Jurkat, Clone E6-1 (cell line): ENCODE data around the gene C15orf61.

Source experiments
- DNase-seq: peaks from one replicate; pipeline ENCODE4 v3.0.0-alpha.2; 2011; ENCODE audit warnings: low read depth, low spot score
- H3K4me3 ChIP-seq: 2 replicates; pipeline ENCODE4 v1.5.1; 2011; ENCODE audit warnings: mild to moderate bottlenecking, low read length, control low read depth, moderate library complexity

C15orf61 gene

DNA sequence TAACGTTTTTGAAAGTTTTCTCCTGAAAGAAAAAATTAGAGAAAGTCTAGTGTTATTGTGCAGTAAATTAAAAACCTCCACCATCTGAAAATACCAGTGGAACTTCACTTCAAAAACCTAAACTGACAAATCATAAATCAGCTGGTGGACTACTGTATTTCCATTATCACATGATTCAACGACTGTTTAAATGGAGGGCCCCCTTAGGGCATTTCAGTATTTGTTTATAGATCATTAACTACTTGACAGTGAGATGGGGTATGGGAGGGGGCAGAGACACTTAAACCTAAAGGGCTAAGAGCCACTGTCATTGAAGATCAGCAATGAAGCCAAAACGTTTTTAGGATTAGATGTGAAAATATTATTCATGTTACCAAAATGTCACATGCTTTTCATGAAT is 8.8 kb upstream of the C15orf61 start:
- DNase-seq = no peak
- H3K4me3 ChIP-seq = no peak overlapping the region

DNA sequence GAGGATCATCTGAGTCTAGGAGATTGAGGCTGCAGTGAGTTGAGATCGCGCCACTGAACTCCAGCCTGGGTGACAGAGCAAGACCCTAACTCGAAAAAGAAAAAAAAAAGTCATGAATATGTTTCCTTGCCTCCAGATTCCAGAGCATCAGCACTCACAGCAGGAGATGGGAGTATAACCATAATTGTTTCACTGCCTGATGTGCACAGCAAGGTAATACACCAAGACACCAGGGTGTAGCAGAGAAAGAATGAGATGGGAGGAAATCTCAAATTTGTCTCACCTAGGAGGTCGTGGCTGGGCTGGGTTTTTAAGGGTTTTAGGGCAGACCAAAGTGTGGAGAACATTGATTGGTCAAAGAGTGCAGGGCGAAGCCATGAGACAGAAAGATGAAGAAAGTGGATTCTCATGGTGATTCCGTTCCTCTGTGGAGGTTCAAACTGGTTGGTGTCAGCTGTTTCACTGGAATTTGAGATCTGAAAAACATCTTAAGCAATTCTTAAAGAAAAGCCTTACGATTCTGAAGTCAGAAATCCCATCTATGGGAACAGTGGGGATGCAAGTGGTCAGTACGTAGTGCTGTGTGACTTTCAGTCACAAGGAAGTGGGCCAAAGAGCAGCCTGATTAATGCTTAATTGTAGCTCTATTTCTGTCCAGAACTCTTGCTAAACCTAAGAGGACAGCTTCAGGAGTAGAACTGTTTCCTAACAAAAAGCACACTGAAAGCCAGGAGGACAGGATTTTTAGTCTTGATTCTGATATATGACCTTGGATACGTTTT is 7.8 kb upstream of the C15orf61 start:
- no peak overlapping the region for H3K4me3 ChIP-seq
- DNase-seq = no peak

DNA sequence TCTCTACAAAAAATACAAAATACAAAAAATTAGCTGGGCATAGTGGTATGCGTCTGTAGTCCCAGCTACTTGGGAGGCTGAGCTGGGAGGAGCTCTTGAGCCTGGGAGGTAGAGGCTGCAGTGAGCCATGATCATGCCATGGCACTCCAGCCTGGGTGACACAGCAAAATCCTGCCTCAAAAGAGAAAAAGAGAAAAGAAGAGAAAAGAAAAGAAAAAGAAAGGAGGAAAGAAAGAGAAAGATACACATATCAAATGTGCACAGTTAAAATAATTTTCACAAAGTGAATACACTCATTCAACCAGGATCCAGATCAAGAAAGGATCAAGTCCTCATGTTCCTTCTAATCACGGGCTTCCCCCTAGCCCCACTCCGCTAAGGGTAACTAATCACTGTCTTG is 5.8 kb upstream of the C15orf61 start:
- DNase-seq = no peak
- H3K4me3 ChIP-seq = no peak overlapping the region

DNA sequence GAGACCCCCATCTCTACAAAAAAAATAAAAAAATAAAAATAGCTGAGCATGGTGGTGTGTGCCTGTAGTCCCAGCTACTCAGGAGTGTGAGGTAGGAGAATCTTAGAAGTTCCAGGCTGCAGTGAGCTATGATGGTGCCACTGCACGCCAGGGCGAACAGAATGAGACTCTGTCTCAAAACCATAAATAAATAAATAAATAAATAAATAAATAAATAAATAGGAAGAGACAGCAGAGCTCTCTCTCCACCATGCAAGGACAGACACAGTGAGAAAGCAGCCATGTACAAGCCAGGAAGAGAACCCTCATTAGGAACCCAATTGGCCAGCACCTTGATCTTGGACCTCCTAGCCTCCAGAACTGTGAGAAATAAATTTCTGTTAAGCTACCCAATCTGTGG is 5.4 kb upstream of the C15orf61 start:
- no peak for DNase-seq
- no peak overlapping the region for H3K4me3 ChIP-seq

DNA sequence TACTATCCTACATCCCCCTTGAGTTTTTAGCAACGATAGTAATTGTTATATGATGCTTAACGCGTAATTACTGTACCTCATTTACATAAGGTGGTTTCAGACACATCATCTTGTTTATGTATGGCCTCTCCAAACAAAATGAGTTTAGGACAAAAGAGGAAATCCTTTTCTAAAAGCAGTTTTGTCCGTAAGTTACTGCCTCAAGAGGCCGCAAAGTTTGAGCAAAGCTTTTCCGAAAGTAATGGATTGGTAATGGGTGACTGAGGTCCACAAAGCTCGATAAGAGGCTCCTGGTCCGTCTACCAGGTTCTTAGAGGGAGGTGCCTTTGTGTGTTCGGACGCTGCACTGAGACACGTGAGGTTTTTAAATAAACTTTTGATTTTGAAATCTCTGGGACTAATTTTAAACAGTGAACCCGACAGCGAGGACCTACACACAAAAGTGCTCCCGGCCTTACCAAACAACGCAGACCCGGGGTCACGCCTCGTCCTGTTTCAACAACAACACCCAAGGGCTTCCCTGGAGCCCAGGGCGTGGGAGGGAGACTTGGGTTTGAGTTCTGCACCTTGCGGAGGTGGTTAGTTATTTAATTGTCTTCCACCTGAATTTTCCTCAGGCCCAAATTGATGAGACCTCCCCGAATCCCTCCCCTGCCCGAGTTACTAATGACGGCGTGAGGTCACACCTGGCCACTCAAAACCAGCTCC is 456 bp upstream of the C15orf61 start:
- no peak for DNase-seq
- H3K4me3 ChIP-seq = peak overlapping the region; percentile 89

DNA sequence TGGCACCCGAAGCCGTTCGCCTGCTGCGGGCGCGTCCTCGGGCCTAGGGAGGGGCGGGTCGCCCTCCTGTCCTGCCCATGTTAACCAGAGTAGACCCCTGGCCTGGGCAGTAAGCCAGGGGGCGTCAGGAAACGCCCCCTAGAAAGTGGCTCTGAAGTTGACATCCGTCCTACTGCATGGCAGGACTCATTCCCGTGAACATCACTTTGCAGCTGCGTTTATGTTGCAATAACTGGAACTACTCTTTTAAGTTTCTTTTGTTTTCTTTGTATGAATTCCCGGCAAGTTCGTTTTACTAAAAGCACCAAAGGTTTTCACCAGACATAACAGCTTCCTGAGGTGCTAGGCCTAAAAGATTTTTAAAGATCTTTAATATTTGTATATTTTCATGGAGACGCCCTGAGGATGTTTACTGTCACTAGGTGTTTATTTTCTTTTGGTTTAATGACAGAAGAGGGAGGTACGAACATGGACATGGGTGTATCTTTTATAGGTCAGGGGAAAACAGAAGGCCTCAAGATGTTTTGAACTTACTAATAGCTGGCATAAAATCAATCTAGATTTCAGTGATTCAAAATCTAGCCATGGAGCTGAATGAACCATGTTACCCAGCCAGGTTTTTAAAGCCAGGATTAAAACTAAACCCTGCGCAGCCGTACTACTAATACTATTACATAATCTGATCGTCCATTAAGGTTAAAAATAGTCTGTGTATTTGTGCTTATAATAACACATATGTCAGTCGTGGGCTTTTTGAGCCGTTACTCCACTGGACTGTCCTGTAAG is 1.0 kb downstream of the C15orf61 start:
- H3K4me3 ChIP-seq = peak overlapping the region; percentile 89

DNA sequence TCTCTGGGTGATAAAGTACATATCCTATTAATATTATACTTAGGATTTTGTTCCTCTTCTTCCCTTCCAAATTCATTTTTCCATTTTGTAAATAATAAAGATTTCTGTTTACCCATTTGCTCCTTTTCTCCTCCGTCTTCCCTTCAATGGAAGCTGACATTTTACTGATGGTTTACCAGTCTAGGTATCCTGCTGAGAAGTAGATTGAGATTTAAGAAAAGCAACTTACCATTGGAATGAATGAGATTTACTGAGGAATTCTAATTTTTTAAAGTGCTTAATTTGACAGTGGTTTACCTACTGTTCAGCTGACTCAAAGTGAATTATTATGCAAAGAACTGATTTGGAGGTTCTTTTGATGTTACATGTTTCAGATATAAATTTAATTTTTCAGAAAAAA is 2.4 kb downstream of the C15orf61 start:
- no peak overlapping the region for H3K4me3 ChIP-seq
- no peak for DNase-seq

More for the DNA sequence above, 1.0 kb downstream of the C15orf61 start:
- DNase-seq = no peak

DNA sequence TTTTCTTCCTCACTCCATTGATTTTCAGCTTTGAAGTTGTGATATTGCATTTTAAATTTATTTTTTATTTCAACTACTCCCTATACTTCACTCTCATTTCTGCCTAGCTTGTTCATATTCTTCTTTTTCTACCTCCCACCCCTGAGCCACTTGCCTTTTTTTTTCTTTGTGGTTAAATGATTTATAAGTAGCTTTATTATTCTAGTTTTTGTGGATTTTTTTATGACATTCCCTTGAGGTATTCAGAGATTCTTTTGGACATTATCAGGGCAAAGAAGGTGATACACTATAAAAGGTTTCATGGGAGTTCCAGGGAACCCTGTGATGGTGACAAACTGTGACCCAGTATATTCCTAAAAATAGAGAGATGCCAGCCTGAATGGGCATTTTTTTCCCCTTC is 3.3 kb downstream of the C15orf61 start:
- no peak overlapping the region for H3K4me3 ChIP-seq
- DNase-seq = no peak

DNA sequence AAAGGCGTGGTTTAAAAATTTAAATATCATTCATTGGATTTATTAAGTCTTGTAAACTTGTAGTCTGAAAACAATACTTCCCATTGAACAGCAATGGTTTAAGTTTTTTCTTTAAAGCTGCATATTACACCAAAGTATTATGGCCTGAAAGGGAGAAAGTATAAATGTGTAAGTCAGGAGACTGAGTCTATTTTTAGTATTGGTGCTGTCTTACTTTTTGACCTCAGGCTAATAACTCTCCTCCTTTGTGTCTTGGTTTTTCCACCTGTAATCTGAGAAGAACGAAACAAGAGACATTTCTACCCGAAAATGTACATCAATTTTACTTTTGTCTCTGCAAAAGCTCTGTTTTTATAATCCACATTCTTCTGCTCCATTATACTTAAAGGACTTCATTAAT is 7.6 kb downstream of the C15orf61 start:
- no peak for DNase-seq
- no peak overlapping the region for H3K4me3 ChIP-seq

DNA sequence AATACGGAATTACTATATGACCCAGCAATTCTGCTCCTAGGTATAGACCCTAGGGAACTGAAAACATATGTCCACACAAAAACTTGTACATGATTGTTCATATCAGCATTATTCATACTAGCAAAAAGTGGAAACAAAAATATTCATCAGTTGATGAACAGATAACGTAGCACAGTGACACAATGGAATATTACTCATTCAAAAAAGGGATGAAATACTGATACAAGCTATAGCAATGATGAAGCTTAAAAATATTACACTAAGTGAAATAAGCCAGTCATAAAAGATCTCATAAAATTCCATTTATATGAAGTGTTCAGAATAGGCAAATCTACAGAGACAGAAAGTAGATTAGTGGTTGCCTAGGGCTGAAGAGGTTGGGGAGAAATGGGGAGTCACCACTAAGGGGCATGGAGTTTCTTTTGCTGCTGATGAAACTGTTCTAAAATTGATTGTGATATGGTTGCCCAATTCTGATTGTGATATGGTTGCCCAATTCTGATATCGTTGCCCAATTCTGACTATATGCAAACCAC is 10.5 kb downstream of the C15orf61 start:
- H3K4me3 ChIP-seq = no peak overlapping the region
- DNase-seq = no peak

DNA sequence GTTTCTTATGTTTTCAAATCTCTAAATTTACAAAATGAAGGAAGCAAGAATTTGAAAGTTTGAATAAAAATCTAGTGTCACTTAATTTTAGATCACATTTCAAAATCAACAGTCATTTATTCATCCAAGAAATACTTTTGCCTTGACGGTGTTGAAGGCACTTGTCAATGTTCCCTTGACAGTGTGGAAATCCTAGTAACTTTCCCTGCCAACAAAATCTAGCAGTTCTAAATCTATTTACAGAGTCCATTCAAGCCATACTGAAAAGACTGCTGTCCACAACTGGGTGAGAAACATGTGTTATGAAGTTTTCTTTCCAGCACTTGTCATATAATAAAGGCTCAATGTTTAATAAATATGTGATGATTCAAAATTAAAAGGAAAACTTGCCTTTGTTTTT is 12.9 kb downstream of the C15orf61 start:
- no peak overlapping the region for H3K4me3 ChIP-seq
- DNase-seq = no peak

DNA sequence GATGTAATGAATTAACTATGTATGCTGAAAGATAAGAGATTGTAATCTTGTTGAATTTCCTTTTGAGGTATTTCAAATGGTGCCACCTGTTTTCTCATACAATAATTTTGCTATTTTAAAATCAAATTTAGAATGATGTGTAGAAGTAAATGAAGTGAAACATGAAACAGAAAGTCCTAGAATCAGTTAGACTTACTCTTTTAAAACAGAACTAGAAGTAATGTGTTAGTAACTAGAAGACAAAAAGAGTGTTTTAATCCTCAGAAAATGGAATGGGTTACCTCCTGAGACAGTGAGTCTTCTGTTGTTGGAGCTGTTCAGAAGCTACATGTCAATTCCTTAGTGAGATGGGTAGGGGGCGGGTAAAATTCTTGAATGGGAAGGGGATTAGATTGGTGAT is 13.4 kb downstream of the C15orf61 start:
- DNase-seq = no peak
- no peak overlapping the region for H3K4me3 ChIP-seq

DNA sequence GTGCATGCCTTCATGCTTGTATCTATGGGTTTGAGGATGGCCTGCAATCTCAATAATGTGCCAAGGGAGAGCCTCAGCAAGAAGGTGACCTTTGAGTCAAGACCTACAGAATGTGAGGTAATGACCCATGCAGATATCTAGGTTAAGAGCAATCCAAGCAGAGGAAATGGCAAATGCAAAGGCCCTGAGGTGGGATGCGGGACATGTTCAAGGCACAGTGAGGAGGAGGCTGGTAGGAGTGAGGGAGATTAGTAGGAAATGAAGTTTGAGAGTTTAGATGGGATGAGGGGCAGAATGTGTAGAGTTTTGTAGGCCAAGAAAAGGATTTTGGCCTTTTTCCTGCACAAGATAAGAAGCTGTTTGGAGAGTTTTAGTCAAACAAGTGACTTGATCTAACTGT is 16.8 kb downstream of the C15orf61 start:
- no peak overlapping the region for H3K4me3 ChIP-seq
- no peak for DNase-seq

DNA sequence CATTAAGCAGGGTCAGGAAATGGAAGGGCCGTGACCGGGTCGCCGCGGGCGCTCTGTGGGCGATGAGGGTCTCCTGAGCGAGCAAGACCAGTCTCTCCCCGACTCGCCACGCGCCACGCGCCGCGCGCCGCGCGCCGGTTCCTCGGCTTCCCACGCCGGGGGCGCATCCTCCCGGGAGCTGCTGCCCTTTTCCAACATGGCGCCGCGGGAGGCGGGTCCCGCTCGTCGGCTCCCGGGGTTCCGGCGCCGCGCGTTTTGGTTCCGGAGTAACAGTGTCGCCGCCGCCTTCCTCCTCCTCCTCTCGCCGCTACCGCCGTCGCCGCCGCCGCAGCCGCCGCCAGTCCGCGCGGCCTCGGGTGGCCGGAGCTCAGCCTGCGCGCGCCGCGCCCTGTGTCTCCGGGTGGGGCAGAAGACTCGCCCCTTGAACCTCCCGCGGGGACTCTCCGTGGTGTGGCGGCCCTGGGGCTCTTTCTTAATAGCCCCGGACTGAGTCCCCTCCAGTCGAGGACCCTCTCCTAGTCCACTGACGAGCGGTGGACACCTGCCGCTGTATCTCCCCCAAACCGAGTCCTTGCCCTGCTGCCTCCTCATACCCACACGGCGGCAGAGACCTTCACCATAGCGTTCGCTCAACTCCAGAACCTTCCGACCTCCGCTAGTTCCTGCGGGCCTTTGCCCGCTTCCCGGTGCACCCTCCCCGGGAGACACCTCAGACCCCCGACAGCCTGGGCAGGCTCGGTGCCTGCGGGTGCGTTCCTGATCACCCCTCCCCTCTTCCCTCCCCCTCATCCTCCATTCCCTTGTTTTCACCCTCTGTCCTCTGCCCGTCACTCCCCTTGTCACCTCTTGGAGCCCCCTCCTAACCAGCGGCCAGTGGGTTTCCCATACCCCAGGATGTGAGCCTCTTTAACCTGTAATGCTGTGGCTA is 21.8 kb downstream of the C15orf61 start, which contains the start of gene MAP2K5:
TSS of gene MAP2K5 (plus strand) at position 284 of the 928 bp plus-strand sequence. CDS start at position 917, 633 bp downstream.
- peak within 1 kb of the TSS; percentile 77 for H3K4me3 ChIP-seq
- DNase-seq = peak; percentile 67

DNA sequence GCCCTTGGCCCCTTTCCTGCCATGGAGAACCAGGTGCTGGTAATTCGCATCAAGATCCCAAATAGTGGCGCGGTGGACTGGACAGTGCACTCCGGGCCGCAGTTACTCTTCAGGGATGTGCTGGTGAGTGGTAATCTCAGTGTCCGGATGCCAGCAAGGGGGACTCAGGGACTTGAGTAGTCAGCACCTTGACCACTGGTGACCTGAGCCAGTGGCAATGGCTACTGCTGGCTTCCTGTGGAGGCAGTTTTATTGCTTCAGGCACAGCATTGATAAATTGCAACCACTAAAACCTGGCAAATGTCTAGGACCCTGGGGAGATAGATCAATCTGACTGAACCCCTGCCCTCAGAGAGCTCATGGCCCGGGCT is 22.4 kb downstream of the C15orf61 start:
- peak overlapping the region; percentile 77 for H3K4me3 ChIP-seq
- DNase-seq = no peak

DNA sequence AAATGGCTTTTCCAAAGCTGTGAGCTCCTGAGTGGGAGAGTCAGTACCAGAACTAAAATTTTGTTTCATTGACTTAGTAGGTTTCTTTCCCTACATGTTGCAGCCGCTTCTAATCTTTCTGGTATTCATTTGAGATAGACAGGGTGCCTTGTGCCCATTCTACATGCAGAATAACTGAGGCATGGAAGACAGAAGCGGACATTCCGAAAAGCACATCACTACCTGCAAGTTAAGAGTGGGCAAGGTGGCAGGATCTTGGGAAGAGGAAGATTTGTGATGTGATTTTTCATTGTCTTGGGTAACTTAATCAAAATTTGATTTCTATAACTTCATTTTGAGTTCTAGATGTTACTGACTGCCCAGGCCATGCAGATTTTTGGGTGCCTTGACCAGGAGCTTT is 23.5 kb downstream of the C15orf61 start:
- no peak overlapping the region for H3K4me3 ChIP-seq
- no peak for DNase-seq

DNA sequence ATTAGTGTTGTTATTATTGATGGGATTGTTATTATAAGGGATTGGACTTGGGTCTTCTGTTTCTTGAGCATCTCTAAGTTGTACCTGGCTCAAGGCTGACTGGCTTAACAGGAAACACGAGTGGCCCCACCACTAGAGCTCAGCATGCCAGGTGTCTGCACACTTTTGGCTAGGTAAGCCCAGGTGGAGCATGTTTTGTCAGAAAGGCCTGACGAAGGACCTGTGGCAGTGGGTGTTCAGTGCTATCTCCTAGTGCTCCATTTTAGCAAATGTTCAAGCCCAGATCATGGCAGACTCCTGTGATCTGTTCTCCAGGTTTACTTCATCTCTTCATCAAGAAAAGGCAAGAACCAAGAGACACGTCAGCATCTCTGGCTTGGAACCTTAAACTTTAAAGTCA is 24.9 kb downstream of the C15orf61 start:
- no peak for DNase-seq
- no peak overlapping the region for H3K4me3 ChIP-seq

DNA sequence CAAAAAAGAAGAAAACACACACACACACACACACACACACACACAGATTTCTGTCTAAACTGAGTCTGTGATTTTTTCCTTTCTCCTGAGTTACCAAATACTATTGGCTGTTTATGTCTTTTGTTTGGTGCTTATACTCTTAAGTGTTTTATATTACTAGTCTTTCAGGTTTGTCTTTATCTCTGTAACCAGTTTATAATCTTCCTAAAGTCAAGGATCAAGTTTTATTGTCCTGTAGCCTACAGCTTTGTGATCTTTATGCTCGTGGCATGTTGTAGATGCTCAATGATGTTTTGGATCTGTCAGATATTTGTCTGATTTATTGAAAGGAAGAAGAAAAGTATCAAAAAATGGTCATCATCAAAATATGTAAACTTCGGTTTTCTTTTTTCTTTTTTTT is 26.1 kb downstream of the C15orf61 start:
- DNase-seq = no peak
- H3K4me3 ChIP-seq = no peak overlapping the region

DNA sequence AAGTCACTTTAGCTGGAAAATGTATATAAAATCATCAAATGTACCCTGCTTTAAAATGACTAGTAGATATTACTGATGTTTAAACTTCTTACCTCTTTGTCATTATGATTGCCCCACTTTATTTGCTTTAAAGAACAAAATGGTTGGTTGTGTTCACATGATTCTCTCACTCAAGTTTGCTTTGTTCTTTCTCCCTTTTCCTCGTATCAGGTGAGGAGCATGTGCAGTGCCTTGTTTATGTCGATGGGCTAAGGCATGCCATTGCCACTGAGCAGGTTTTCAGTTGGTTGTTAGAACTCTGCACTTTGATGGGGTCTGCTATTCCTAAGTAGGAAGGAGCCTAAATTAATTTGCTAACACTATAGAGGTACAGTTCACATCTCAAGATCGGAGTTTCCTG is 26.9 kb downstream of the C15orf61 start:
- DNase-seq = no peak
- H3K4me3 ChIP-seq = no peak overlapping the region
